Activated CD8-positive, alpha-beta memory T cell treated with anti-CD3 and anti-CD28 coated beads for 24 hours (primary cell): Measurements from ENCODE around the gene CDCP1.

Experiments
- DNase-seq: peaks from one replicate; pipeline ENCODE4 v3.0.0-alpha.2; 2020

Gene CDCP1

DNA sequence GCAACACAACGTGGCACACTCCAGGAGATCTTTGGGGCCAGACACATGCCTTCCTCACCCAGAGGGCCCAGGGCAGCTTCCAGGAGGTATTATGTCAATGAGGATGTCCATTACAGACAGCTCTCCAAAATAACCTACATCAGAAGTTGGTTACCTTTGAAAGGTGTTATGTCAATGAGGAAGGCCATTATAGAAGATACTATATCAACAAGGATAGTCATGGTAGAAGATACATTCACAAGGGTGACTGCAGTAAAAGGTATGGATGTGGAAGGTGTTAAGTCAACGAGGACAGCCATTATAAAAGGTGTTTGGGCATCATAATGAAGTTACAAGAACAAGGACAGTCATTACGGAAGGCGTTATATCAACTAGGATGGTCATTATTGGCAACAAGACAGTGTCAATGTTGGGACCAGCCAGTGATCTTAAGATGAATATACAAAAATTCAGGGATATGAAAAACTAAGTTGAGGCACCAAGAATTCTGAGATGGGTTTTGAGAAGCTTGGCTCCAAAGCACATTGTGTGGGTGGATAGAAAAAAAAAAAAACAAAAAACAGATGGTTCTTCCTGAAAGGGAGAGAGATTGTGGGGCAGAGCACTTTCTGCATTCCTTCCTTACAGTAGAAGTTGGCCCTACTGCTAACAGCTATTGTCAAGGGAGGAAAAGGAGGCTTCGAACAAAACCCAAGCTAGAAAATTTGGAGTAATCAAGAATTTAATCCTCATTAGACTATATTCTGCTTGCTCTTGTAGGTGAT lies 11.2 kb downstream of the CDCP1 start:
- no peak for DNase-seq

DNA sequence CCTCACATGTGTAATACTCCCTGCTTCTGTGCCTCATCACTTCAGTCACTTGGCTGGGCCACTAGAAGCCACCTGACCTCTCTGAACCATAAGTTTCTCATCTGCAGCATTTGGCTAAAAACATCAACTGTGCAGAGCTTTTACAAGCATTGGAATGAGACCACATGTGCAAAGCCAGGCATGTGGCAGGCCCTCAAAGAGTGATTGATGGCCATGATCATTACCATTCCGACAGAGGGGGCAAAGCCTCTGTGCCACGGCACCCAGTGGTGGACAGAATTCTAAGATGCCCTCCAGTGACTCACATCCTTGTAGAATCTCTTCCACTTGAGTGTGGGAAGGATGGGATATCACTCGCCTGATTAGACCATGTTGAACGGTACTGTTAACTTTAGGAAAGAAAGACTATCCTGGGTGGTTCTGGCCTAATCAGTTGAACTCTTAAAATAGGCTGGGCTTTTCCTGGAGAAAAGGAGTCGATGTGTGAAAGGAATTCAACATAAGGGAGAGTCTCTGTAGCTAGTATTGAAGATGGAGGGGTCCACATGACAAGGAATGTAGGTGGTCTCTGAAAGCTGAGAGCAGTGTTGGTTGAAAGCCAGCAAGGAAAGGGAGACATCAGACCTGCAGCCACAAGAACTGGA lies 13.5 kb downstream of the CDCP1 start:
- no peak for DNase-seq

DNA sequence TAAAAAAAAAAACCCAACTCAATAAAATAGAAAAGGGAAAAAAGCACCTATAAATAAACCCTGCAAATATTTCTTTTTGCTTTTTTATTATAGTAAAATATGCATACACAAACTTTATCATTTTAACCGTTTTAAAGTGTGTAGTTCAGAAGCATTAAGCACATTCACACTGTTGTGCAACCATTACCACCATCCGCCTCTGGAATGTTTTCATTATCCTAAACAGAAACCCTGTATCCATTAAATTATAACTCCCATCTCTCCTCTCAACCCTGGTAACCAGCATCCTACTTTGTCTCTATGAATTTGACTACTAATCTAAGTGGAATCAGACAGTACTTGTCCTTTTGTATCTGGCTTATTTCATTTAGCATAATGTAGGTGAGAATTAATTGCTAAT lies 15.0 kb downstream of the CDCP1 start:
- no peak for DNase-seq

DNA sequence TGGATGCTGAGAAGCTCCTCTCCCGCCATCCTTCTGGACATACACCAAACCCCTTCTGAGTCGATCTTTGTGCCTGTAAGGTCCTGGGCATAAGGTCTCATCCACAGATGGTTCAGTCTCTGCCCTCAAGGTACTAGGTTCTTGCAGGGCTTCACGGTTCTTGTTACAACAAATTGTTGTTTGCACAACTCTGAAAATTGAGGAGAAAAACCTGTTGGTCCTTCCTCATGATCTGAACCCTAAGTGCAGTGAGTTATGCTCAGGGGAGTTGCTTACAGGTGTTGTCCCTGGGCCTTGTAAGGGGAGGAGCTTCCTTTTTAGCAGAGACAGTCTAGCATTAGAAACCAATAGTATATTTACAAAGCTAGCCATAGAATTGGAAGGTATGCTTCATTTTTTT lies 15.7 kb downstream of the CDCP1 start:
- no peak for DNase-seq

DNA sequence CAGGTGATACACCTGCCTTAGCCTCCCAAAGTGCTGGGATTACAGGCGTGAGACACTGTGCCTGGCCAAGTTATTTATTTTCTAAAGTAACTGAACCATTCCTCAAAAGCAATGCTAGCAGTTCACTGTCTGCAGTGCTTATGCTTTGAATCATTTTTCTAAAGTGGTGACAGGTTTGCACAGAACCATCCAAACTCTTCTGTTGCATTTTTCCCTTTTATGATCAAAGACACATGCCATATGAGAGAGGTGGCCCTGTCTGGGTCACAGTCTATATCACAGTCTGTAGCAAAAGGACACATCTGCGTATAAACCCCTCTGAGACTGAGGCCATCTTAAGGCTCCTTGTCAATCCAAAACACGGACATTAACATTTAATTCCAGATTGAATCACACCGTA lies 17.2 kb downstream of the CDCP1 start:
- DNase-seq = no peak

DNA sequence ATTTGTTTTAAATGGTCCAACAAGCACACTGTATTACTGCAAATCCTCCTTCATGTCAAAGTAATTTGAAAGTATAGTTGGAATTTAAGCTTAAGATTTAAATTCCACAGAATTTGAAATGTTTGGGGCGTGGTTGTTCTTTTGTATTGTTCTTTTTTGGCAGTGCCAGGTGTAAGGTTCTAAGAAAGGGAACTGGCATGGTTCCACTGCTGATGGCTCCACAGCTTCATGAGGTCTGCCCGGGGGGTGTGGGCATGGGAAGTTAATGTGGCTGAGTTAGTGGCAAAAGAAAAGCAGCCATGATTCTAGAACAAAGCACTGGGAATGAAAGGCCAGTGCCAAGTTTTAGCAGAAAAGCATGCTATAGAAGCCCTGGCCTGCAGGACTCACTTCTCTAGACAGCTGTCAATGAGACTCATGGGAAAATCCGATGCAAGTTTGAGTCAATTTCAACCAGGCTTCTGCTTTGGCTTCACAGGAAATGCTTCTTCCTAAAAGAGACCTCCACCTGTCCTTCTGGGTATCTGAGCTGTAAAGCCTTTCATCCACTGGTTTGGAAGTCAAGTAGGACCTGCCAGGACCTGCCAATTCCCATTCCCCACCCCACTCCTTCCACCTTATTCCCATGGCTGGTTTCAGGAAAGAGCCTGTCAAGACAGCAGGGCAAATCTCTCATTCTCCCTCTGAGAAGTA lies 18.9 kb downstream of the CDCP1 start:
- no peak for DNase-seq

DNA sequence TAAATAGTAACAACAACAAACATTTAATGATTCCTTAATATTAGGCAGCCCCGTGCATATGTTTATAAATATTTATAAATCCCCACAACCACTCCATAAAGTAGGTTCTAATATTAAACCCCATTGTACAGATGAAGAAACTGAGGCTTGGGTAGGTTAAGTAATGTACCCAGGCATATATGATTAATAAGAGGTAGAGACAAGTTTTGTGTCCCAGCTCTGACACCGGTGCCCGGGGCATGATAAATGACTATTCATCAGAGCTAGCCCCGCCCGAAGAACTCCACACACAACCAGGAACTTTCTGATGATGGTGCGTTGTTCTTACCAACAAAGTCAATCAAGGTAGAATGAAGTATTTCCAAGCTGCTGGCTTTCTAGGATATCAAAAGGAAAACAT lies 19.4 kb downstream of the CDCP1 start:
- DNase-seq = no peak

DNA sequence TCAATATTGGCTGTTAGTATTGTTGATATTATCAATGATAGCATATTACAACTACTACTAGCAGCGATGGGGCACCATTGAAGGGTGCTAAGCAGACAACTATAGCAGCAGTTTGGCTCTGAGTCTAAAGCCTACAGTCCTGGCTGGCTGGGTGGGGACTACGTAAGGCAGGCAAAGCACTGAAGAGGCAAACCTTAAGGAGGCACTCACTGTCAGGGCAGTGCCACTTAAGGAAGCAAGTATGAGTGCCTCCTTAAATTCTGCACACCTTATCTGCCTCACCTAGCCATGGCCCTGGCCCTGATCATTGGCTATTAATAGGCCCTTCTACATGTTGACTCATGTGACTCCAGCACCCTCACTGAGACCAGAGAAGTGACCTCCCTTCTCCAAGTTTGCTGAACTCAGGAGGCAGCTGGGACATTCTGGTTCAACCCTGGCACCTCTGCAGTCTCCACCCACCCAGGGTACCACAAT lies 20.6 kb downstream of the CDCP1 start:
- DNase-seq = no peak

DNA sequence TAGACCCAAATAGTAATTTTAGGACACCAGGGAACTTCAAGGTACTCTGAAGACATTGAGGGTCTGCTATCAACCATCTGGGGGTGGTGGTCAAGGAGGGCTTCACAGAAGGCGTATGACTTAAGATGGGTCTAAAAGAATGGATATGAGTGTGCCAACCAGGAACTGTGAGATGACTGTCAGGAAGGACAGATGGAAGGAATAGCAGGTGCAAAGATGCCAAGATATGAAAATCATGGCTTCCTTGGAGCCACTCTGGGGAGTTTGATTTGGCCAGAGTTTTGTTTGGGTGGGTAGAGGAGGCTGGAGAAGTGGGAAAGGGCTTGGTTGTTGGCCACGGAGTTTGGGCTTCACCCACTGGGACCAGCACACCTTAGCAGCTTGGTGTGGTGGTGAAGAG lies 21.2 kb downstream of the CDCP1 start:
- DNase-seq = no peak

DNA sequence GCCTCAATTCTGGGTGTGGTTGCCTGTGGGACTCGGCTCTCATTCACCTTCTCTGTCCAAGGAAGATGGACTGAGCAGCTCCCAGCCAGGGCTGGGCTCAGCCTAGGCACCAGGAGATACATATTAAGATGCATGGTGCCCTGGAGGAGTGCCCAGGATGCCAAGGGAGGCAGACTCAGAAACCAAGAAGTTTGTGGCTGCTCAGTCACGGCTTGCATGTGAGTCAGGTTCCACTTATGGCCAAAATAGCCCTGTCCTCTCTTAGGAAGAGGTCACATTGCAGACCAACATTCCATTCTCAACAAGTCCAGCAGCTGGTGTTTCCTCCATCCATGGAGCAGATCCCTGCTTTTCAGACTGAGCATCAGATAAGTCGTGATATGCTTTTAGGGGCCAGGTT lies 21.8 kb downstream of the CDCP1 start:
- no peak for DNase-seq

DNA sequence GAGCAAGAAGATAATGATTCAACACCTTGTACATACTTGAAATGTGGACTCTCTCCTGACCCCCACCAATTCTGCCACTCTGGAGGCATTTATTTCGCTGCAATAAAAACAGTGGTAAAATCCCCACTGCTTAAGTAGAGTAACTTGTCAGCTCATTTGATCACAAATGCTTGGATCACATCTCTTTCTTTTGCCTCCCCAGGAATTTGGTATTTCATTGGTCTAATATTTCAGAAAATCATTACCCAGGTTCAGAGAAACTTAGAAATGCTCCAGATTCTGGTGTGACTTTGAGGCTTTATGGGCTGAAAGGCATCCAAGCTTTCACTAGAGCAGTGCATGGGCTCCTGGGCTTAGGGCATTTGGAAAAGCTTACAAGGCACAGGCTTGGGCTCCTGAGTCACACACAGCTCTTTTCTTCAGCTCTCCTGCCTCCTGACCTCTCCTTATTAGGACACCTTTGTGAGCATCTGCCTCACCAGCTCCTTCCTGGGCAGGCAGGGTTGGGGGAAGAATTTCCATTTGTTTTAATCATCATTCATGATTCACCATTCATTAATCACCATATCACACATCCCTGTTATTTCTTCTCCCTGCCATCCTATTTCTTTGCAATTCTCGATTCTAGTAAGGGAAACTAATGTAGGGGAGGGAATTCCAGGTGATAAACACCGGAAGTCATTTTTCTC lies 22.5 kb downstream of the CDCP1 start:
- DNase-seq = no peak

DNA sequence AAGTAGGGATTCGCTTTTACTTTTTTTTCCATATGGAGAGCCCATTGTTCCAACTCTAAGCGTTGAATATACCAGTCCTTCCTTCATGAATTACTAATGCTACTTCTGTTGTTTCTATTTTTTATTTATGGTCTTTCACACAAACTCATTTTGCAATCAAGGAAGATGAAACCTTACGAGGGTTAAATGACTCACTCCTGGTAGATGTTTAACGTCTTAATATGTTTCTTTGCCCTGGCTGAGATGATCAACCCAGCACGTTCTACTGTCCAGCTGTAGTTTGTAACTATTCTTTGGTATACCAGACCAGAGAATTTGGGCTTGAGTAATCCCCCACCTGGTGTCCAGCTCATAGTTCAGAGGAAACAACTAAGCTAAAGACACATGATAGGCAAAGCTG lies 23.1 kb downstream of the CDCP1 start:
- DNase-seq = no peak

DNA sequence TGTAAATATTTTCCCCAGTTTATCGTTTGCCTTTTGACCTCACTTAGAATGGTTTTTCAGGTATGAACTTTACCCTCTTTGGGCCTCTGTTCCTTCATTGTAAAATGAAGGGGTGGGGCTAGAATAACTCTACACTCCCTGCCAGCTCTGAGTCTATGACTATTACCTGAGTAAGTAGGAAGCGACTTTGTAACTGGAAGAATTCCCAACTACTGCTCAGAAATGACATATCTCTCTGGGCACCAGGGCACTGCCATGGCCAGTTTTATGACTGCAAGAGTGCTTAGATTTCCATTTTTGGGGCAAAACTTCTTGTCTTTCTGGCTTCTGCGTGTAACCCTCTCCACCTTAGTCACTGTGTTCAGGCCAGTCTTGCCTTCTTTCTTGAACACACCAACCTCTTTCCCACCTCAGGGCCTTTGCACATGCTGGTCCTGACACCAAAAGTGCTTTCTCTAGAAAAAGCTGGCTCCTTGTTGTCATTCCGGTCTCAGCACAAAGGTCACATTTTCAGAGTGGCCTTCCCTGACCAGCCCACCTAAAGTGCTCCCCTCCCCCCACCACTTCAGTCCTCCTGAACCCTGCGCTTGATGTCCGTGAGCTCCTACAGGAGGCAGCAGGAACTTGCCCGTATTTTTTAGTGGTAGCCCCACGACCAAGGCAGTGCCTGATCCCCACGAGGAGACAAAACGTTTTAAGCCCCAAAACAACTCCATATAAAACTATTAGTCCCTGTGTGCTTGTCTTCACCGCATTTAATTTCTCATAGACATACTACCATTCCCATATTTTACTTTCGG lies 25.6 kb downstream of the CDCP1 start:
- DNase-seq = no peak

DNA sequence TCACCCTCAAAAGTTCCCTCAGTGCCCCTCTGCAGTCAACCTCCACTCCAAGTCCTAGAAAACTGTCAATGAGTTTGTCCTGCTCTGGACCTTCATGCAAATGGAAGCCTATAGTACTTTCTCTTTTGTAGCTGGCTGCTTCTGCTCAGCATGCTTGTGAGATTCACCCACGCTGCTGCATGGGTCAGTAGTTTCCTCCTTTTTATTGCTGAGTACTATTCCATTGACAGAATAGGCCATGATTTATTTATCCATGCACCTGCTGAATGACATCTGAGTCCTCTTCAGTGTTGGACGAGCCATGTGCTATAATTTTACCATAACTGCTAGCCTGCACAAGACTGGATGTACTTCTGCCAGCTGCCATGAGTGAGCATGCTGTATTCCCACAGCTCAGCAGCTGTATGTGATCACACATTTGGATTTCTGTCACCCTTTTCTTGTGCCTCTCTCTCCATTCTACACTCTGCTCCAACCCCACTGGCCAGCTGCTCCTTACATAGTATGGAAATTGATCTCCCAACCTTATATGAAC lies 26.3 kb downstream of the CDCP1 start:
- DNase-seq = no peak

DNA sequence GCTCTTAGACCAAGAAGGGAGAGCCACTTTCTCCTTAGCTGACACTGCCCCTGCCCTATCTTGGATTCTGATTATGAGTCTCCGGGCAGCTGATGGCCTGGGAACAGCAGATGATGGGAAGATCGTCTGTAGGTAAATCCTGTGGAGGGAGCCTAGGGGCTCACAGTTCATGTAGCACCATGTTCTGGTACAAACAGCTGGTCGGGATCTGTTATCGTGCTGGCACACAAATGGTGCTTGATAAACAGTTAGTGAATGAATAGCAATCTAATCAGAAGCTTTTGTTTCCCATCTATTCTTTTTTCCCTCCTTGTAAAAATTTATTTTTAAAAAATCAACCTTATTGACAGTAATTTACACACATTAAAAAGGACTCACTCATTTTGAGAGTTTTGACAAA lies 26.8 kb downstream of the CDCP1 start:
- no peak for DNase-seq

DNA sequence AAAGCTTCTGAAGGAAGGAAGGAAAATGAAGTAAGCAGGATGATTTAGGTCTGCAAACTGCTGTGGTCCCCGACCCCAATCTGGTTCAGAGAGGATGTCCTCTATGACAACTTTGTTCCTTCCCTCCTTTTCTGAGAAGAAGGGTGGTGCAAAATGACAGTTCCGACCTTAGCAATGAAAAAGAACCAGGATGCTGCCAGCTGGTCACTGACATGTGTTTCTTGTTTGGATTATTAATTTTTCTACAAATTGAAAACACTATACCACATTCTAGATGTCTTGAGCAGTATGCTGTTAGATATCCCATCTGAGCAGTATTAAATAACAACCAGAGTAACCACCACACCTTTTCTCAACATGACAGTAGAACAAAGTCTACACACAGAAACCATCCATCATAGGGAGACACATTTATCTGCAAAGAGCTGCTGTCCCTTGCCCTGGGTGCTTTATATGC lies 27.5 kb downstream of the CDCP1 start:
- no peak for DNase-seq

DNA sequence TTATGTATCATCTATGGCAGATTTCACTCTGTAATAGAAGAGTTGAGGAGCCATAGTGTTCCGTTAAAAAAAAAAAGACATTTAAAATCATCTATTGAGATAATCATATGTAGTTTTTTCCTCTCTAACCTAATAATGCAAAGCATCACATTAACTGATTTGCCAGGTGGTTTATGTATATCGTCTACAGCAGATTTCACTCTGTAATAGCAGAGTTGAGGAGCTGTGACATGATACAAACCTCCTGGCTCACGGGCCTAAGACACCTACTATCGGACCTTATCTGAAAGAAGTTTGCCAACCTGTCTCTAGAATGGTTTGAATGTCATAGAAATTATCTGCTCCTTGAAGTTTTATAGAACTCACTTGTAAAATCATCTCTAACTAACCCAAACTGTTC lies 29.8 kb downstream of the CDCP1 start:
- no peak for DNase-seq

DNA sequence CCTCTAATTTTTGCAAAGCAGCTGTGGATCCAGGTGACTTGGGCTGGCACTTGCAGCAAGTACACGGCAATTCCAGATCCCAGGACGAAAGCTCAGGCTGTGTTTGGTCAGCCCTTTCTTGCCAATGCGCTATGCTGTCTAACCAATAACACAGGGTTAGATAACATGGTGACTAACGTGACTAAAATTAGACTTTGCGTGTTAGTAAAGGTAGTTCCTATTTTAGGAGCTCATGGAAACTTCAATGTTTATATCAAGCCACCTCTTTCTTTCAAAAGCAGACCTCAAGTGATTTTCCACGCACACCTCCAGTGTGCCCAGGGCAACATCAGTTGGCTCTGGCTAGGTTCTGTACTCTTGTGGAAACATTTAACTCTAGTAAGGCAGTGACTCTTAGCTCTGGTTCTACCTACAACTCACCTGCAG lies 32.5 kb downstream of the CDCP1 start:
- no peak for DNase-seq

DNA sequence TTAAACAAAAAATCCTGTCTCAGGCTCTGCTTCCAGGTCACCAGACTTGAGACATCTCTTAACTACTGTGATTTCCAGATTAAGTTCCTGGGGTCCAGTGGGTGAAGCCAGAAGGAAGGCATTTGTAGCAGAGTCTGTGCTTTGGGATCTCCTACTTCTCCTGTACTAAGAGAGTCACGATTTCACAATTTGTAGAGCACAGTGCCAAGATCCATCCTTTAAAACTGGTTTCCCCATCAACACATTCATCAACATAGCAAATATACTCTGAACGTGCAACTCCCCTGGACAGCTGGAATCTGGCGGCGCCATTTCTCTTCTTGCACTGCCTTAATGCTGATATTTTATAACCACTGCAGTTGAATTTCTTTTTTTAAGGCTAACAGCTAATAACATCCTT lies 33.2 kb downstream of the CDCP1 start:
- no peak for DNase-seq

DNA sequence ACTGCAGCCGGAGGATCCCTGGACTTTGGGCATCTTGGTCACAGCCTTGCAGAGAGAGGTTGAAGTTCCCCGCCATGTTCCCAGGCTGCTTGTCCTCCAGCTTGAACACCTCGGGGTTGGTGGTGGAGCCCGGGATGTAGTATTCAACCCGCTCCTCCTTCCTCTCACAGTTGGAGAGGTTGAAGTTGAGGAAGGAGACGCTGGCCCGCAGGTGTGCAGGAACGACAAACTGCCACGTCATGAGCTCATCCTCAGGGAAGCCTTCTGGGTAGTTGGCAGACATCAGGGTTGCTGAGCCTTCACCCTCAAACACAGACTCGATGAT lies 35.7 kb downstream of the CDCP1 start:
- no peak for DNase-seq

DNA sequence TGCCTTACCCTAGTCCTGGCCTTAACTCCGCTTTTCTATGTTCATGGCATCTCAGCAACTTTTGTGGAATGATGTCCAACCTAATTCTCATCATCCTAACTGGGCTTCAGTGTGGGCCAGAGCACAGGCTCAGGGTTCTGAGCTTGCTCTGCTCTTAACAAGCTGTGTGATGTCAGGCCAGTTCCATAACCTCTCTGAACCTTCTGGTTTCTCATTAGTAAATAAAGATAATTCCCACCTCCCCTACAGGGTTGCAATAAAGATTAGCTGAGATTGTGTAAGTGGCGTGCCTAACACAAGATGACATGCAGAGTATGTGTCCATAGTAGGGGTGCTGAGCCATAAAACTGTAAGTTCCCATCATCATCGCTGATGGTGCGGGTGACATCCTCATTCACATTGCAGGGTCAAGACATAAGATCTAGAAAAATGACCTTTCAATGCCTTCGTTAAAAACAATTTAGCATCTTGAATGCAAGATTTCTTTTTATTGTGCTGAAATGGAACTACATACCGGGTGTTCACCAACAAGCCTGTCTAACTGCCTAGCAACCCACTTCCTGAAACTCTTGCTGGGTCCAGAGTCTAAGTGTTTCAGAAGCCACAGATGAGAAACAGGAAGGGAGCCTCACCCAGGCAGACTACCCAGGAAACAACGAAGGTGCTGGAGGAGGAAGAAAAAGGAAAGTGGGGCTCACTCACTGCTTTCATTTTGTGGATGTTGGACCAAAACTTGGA lies 36.2 kb downstream of the CDCP1 start:
- no peak for DNase-seq

DNA sequence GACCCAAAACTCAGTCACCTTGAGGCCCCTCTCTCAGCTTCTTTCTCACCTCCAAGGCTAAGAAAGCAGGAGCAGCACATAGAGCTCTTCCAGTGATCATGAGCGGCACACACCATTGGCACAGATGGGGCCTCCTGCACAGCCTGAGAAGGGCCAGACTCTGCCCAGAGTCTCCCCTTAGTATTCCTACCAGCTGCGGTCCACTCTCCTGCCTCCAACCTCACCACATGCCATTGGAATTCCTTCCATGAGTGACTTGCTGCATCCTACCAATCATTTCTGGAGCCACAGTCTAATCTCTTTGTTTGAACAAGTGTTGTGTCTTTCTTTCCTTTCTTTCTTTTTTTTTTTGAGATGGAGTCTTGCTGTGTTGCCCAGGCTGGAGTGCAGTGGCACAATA lies 39.3 kb downstream of the CDCP1 start:
- no peak for DNase-seq
